ENCODE results near the gene TYROBP. TPM values are rescaled to one million over a fixed set of nuclear protein-coding genes. Genes with fewer than 3 reads are reported as not detected.

The TYROBP gene
- total and polyA plus RNA-seq, 4 donors = 26.8 to 89.6 (median 40.7) TPM

- H3K4me3 ChIP-seq (ENCODE audit: low read depth in 1 of 3, low read length in 3 of 3) = no peak overlapping the region
- no peak for DNase-seq (ENCODE audit: low spot score)
- peaks cover 0 to 5% (median under 1%) of the 10 kb centered on the region in 4 donors for H3K36me3 ChIP-seq (ENCODE audit: control insufficient read depth in 4 of 4, insufficient read depth in 3 of 4, low read depth in 1 of 4, low read length in 3 of 4)
- TF ChIP-seq ZBTB33 (IDR thresholded peaks at IDR 0.05) (no peak), NR2F2 (IDR thresholded peaks at IDR 0.05) (no peak), FOXA1 (IDR thresholded peaks at IDR 0.05) (no peak)
- no peak overlapping the region for H3K9ac ChIP-seq (ENCODE audit: low read depth in 1 of 2, low read length in 2 of 2)
- H3K4me1 ChIP-seq (ENCODE audit: control insufficient read depth in 4 of 4, insufficient read depth in 4 of 4, low read length in 3 of 4) = peaks cover 2 to 8% (median 6%) of the 10 kb centered on the region in 4 donors
- H3K9me3 ChIP-seq (ENCODE audit: control insufficient read depth in 4 of 4, low read length in 3 of 4) = no peaks in the 10 kb centered on the region
- no peaks in the 10 kb centered on the region for H3K27me3 ChIP-seq (ENCODE audit: control insufficient read depth in 4 of 4, insufficient read depth in 4 of 4, low read length in 3 of 4)
- 94% methylated on average over 11 of the region's 11 CpGs for WGBS
- no peak overlapping the region for H3K27ac ChIP-seq (ENCODE audit: low read depth in 1 of 2, low read length in 2 of 2)
Observed at GRCh38 chr19:35945121-35945790, 37.2 kb upstream of the TYROBP start.

GRCh38 chr19:35944556-35944955 lies 36.5 kb upstream of the TYROBP start:
- no peak overlapping the region for H3K27ac ChIP-seq (ENCODE audit: low read depth in 1 of 2, low read length in 2 of 2)
- no peak overlapping the region for H3K4me3 ChIP-seq (ENCODE audit: low read depth in 1 of 3, low read length in 3 of 3)
- no peak for TF ChIP-seq RXRA (IDR thresholded peaks at IDR 0.05)
- no peak for TF ChIP-seq HNF4A (conservative IDR thresholded peaks at IDR 0.05)
- TF ChIP-seq TAF1 (conservative IDR thresholded peaks at IDR 0.05) = no peak
- no peak for TF ChIP-seq GABPA (IDR thresholded peaks at IDR 0.05 in 1 of 2, conservative IDR thresholded peaks at IDR 0.05 in 1 of 2)
- no peak for TF ChIP-seq ZBTB33 (IDR thresholded peaks at IDR 0.05)
- no peak for TF ChIP-seq FOXA1 (IDR thresholded peaks at IDR 0.05)
- no peak for TF ChIP-seq HNF4G (IDR thresholded peaks at IDR 0.05)
- TF ChIP-seq MAX (IDR thresholded peaks at IDR 0.05) = no peak
- no peak for TF ChIP-seq NR2F2 (IDR thresholded peaks at IDR 0.05)
- no peak for TF ChIP-seq REST (IDR thresholded peaks at IDR 0.05)
- TF ChIP-seq FOXA2 (IDR thresholded peaks at IDR 0.05) = no peak
- no peak for TF ChIP-seq CTCF (IDR thresholded peaks at IDR 0.05; ENCODE audit: low read depth, low read length, missing input control)
- H3K36me3 ChIP-seq (ENCODE audit: control insufficient read depth in 4 of 4, insufficient read depth in 3 of 4, low read depth in 1 of 4, low read length in 3 of 4) = peaks cover 0 to 5% (median under 1%) of the 10 kb centered on the region in 4 donors
- no peaks in the 10 kb centered on the region for H3K27me3 ChIP-seq (ENCODE audit: control insufficient read depth in 4 of 4, insufficient read depth in 4 of 4, low read length in 3 of 4)
- H3K9me3 ChIP-seq (ENCODE audit: control insufficient read depth in 4 of 4, low read length in 3 of 4) = no peaks in the 10 kb centered on the region
- peaks cover 2 to 8% (median 6%) of the 10 kb centered on the region in 4 donors for H3K4me1 ChIP-seq (ENCODE audit: control insufficient read depth in 4 of 4, insufficient read depth in 4 of 4, low read length in 3 of 4)
- H3K9ac ChIP-seq (ENCODE audit: low read depth in 1 of 2, low read length in 2 of 2) = no peak overlapping the region
- no peak for DNase-seq (ENCODE audit: low spot score)
- WGBS = 90% methylated on average over 52 of the region's 52 CpGs
